Breast epithelium (tissue), 3 donors: Measurements from ENCODE around the gene MAPT.

ENCODE experiments used
- CTCF ChIP-seq, 3 donors: fragments of 450-650 bp; IDR thresholded peaks; one replicate each; pipeline ENCODE4 v1.5.1; 2016 to 2017; ENCODE audit warnings: antibody characterized with exemption in 3 of 3, mild to moderate bottlenecking in 3 of 3, moderate library complexity in 3 of 3
- POLR2A ChIP-seq: fragments of 450-650 bp; IDR thresholded peaks from one replicate; pipeline ENCODE4 v1.6.1; 2016; ENCODE audit warnings: antibody characterized with exemption, mild to moderate bottlenecking, moderate library complexity
- POLR2AphosphoS5 ChIP-seq, 3 donors: sonication (generic); formaldehyde crosslinking; IDR thresholded peaks; one replicate each; pipeline ENCODE4 v1.6.1; 2017; ENCODE audit warnings: antibody characterized with exemption in 3 of 3

DNA sequence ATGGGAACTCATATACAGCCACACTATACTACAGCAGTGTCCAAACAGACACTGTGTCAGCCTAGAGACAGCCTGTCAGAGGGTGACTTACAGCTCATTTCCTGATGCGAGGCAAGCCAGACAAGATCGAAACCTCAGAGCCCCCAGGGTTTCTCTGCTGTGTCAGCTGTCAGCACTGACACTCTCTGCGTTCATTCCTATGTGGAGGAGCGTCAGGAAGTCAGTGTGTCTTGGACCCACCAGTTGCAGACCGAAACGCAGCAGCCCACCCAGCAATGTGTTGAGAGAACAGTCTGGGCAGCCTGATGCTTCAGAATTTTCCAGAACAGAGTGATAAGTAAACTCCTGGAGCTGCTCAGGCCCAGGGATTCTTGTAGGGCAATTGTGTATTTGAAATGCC, 20.6 kb upstream of the MAPT start:
- no peak for TF ChIP-seq CTCF (IDR thresholded peaks at IDR 0.05)
- TF ChIP-seq POLR2AphosphoS5 (IDR thresholded peaks at IDR 0.05), result no peak
- no peak for TF ChIP-seq POLR2A
